HG03571 (cell line): ENCODE results near the gene COA8.
"Not testable (repeated sequence)": the region's sequence is repeated elsewhere in the genome, so short reads cannot be mapped to it uniquely, and the experiment has no call there.

Source experiments
- ATAC-seq: cut with Tn5 transposase; IDR thresholded peaks from one replicate; pipeline ENCODE4 v1.9.1; 2021; ENCODE audit not compliant: unreplicated experiment

COA8 gene

DNA sequence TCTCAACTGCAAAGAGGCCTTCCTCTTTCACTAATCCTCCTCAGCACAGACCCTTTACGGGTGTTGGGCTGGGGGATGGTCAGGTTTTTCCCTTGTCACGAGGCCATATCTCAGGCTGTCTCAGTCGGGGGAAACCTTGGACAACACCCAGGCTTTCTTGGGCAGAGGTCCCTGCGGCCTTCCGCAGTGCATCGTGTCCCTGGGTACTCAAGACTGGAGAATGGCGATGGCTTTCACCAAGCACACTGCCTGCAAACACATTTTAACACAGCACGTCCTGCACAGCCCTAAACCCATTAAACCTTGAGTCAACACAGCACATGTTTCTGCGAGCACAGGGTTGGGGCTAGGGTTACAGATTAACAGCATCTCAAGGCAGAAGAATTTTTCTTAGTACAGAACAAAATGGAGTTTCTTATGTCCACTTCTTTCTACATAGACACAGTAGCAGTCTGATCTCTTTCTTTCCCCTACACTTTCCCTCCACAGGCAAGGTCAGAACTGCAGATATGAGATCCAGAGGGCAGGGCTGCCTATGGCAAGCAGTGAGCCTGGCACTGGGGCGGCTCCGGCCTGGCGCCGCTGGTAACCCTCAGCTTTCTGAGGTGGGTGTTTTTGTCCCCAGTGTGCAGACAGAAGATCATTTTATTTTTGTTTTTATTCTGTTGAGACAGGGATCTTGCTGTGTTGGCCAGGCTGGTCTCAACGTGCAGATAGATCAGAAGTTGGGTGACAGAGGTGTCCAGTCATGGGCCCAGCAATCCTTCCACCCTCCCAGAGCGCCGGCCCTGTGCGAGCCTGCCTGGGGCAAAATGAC is 37.1 kb upstream of the COA8 start:
- not testable (repeated sequence) for ATAC-seq

DNA sequence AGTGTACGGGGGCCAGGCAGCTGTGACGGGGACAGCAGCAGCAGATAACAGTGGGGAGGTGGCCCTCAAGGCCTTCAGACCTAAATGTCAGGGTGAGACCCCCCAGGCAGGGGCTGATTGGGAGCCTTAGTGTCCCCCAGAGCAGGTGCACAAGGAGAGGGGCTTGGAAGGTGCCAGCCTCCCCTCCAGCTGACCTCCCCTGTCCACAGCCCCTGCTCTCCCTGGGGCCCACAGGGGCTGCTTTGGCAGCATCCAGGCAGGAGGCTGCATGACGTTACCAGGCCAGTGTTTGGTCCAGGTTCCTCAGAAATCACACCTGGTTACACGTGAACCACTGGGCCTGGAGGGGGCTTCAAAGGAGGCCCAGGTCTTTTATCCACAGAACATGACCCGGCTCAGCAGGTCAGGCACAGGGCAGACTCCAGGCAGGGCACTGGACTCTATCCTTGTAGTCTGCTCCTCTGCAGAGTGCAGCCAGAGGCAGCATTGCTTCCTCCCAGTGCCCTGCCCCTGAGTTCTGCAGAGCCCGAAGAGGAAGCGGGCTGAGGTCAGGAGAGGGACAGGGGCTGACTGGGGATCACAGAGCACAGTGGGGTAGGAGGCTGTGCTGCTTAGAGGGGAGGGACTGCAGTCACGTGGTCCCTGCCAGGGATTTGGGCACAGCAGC is 36.4 kb upstream of the COA8 start:
- no peak for ATAC-seq

DNA sequence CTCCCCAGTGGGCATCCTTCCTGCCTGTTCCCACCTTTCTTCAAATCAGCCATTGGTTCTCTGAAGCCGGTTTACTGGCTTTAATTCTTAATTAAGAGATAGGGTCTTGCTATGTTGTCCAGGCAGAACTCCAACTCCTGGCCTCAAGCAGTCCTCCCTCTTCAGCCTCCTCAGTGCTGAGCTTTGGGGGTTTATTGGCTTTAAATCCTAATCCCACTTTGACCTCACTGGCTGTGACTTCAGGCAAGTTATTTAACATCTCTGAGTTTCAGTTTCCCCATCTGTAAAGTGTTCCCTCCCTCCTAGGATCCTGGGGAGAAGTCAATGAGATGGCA is 35.9 kb upstream of the COA8 start:
- no peak for ATAC-seq

DNA sequence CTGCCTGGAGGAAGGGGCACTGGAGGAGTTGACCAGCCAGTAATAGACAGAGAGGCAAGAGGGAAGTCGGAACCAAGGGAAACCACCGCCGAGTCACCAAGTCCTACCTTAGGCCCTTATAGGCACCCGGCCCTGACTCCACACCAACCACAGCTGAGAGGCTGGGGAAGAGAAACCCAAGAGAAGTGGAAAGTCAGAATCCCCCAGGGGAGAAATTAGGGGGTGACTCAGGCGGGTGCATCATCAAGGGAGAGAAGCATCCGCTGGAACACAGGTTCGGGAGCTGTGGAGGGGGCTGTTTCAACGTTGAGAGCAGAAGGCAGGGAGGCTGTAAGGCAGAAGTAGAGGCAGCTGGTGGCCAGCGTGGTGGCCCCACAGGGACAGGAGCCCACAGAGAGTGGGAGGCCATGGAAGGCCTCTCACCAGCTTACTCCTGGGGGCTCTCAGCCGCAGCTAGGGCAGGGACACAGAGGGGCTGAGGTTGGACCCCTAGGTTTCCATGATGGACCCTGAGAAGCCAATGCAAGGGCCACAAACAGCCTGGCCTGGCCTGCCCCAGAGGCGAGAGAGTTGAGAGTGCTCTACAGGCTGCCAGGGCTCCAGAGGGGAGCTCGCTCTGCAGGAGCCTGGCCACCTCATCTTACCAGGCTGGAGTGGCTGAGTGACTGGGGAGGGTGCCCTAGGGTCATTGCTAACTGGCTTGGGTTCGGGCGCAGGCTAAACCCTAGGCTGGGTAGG is 35.2 kb upstream of the COA8 start:
- ATAC-seq: peak; percentile 64

DNA sequence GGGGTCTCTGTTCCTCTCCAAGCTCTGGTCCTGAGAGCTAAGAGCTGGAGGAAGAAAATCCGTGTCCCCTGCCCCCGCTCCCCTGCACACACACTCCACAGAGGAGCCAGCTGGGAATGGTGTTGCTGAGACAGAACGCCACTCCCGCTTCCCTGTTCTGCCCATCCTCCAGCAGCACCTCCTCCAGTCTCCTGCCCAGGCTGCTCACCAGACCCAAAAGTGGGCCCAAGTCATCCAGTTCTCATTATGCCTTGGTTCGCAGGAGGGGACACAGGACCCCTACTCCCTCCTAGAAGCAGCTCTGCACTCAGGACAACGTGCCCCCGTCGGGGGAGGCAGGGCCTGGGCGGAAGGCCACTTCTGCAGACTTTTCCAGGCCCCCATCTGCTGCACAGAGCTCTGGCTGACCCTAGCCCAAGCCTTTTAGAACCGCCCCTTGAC is 34.6 kb upstream of the COA8 start:
- ATAC-seq: no peak

DNA sequence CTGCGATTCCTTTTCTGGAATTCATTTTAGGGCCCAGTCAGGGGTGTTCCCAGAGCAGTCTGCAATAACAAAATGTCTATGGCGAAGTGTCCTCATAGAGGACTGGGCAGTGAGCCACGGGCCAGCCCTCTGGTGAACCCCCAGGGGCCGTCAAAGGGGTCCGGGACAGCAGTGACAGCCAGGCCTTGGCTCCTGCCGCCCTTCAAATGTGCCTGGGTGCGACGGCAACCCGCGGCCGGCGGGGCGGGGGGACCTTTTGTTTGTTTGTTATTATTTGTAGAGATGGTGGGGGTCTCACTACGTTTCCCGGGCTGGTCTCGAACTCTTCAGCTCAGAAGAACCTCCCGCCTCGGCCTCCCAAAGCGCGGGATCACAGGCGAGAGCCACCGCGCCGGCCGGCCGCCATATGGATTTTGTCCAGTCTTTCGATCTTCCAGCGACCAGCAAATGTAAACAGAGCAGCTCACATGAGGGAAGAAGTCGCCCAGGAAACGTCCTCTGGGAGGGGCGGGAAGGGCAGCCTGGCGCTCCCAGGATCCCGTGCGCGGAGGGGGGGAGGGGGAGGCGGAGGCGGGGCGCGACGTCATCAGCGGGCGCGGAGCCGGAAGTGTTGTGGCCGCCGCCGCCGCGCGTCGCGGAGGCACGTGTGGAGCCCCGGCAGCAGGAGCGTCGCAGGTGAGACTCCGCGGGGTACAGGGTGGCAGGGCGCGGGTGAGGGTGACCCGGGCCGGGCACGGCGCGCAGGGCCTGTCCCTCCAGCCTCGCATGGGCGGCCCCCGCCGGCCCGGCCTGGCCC is 34.0 kb upstream of the COA8 start, which contains the start of gene TRMT61A:
Gene TRMT61A (plus strand): TSS at position 610 of the 796 bp plus-strand sequence. CDS start 783 bp downstream, outside the sequence.
- peak; percentile 39 for ATAC-seq

DNA sequence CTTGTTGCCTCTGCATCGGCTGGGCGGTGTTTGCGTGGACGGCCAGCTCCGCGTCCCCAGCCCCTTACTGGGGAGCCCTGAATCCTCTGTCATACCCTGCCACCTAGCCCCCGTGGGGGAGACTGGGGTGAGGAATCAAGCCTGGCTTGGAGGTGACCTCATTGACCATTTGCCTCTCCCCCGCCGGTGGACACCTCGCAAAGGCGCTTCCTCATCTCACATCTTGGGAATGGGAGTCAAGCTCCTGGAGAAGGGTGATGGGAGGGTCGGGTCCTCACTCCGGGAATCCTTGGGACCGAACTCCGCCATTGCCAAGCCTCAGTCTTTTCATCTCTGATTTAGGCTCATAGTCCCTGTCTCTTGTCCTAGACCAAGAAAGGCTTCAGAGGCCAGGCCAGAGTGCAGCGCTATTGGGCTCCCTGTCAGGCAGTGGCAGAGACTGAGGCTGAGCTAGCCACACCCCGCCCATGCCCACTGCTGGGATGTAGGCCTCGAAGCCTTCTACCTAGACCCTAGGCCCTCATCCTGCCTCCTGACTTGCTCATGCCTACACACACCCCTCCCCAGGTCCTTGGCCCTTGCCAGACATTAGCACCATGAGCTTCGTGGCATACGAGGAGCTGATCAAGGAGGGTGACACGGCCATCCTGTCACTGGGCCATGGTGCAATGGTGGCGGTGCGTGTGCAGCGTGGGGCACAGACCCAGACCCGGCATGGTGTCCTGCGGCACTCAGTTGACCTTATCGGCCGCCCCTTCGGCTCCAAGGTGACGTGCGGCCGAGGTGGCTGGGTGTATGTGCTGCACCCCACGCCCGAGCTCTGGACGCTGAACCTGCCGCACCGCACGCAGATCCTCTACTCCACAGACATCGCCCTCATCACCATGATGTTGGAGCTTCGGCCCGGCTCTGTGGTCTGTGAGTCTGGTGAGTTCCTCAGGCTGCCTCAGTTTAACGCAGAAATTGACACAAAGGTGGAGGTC is 33.1 kb upstream of the COA8 start:
- ATAC-seq: no peak

DNA sequence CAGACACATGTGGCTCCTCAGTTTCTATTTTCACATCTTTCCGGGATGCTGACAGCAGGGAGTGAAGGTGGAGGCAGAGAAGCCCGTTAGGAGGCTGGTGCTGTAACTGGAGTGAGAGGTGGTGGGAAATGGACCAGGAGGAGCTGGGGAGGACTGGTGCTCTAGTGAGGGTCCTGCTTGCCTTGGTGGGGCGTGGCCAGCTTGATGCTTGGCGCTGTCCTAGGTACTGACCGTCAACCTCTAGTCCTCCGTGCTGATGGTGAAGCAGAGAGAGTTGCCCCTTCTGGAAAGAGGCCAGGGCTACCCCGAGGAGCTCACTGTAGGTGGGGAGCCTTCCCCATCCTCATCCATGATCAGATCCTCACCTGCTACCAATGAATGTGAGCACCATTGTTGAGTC is 32.4 kb upstream of the COA8 start:
- no peak for ATAC-seq

DNA sequence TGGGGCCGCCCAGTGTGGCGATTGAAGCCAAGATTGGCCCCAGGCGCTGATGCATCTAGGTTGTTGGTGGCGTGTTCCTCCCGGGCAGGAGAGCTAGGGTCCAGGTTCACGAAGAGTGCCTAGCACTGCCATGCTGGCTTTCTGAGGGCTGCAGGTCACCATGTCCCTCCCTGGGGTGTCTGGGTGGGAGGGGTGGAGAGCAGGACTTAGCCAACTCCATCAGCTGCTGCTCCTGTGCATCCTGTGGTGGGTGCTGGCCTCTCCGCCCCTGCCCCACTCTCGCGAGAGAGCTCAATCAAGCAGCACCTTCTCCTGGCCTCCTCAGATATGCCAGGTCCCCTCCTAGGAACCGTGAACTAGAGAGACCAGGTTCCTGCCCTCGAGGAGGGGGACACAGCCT is 31.9 kb upstream of the COA8 start:
- ATAC-seq: no peak

DNA sequence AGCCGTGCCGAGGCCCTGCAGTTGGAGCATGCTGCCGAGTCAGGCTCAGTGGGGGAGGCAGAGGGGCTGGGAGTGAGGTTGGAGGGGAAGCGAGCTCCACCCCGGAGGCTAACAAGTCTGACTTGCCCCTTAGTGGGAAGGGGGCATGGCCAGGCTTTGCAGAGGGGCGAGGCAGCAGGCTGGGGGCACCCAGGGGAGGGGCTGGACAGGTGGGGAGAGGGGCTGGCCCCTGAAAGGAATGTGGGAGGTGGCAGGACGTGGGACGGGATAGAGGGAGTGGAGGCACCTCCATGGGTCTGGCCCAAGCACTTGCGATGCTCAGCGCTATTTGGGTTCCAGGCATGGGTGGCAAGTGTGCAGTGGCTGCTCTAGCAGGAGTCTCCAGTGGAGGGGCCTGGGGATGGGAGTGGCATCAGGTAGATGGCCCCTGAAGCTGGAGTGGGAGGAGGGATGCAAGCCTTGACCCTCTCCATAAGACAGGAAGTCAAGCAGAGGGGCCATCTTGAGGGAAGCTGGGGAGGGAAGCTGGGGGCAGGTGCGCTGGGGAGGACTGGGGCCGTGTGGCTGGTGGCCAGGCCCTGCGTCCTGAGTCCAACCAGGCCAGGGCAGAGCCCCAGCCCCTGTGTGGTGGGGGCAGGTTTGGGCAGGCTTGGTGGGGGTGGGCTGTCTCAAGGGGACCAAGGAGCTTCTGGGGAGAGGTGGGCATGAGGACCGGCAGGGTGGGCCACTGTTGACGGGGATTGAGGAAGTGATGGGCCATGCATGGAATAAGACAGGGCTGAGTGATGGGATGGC is 31.1 kb upstream of the COA8 start:
- no peak for ATAC-seq

DNA sequence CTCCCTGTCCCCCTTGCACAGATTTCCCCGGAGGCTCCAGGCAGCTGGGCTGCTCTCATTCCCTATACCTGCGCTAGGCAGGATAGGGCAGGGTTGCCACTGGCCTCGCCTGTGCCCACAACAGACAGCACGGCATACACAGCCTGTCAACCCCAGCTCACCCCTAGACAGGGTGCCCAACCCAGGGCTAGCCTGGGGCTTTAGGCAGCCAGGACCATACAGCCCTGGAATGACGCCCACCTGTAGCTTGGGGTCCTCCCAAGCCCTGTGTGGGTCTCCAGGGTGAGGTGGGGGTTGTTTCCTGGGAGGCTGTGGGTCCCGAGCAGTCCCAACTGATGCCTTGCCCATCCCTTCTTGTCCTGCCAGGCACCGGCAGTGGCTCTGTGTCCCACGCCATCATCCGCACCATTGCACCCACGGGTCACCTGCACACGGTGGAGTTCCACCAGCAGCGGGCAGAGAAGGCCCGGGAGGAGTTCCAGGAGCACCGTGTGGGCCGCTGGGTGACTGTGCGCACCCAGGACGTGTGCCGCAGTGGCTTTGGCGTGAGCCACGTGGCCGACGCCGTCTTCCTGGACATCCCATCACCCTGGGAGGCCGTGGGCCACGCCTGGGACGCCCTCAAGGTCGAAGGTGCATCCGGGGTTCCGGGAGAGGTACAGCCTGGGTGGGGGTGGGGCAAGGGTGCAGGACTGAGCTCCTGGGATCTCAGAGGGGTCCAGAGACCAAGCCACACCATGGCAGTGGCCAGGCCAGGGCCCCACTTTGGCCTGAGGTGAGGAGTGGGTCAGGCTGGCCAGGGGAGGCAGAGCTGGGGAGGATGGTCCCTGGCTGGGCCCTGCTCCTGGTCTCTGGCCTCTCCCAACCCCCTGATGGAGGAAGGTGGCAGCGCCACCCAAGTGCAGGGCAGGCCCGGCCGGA is 30.3 kb upstream of the COA8 start:
- ATAC-seq: no peak

DNA sequence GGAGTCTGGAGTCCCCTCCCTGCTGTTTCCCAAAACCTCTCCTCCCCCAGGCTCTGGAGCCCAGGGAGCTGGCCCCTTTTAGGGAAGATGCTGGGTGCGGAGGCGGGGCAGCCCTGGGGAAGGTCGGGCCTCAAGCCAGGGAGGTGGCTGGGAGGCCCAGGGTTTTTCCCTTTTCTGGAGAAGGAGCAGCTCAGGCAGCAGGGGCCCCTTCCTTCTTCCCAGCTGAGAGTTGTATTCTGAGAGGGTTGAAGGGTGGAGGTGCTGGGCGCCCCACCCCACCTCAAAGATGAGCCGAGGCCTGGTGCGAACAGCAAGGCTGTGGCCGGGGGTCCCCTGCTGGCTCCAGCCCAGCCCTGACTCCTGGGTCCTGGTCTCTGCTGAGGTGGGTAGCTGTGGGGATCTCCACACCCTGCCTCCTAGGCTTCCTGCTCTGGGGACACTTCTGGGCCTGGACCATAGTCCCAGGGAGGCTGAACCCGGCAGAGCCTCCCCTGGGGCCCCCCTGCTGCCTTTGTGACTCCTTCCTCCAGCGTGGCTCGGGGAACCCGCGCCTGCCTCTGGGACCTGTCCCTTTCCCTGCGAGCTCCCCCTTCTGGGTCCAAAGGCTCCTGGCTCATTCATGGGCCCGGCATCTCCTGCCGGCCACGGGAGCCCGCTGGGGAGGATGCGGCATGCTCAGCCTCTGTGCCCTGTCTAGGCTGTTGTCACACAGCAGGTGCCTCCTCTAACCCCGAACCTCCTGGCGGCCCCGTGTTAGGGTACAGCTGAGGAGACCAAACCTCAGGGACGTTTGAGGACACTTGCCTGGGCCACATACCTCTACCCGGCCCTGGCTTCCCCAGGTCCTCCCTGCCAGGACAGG is 29.4 kb upstream of the COA8 start:
- no peak for ATAC-seq

DNA sequence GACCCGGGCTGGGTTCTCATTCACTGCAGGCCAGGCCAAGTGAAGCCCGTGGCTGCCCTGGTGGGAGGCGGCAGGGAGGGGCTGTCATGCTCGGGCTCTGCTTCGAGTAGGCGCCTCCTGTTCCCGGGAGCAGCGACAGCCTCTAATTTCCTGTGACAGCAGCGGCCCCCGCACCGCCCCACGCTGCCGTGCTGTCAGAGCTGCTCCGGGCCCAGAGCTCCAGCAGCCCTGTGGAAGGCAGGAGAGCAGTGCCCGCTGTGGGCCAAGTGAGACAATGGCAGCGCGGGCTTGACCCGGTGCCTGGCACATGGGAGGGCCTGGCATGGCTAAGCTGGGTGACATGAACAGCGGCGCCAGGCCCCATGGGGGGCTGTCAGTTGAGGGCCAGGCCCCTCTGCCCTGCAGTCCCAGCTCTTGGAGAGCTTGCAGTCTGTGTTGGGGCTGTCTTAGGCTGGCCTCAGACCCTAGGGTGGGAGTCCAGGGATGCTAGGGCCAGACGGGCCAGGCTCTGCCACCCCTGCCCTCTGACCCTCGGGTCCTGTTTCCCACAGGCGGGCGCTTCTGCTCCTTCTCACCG is 28.7 kb upstream of the COA8 start:
- ATAC-seq: no peak

DNA sequence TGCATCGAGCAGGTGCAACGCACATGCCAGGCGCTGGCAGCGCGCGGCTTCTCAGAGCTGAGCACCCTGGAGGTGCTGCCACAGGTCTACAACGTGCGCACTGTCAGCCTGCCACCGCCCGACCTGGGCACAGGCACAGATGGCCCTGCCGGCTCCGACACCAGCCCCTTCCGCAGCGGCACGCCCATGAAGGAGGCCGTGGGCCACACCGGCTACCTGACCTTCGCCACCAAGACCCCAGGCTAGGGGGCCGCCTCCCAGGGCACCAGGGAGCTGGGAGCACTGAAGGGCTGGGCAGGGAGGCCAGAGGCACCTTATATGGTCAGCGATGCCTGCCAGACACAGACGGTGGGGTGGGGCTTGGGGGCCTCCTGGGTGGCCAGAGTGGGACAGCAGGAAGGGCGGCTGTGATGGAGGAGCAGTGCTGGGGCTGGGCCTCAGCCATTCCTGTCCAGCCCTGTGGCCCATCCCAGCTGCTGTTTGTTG is 28.1 kb upstream of the COA8 start:
- ATAC-seq: no peak

DNA sequence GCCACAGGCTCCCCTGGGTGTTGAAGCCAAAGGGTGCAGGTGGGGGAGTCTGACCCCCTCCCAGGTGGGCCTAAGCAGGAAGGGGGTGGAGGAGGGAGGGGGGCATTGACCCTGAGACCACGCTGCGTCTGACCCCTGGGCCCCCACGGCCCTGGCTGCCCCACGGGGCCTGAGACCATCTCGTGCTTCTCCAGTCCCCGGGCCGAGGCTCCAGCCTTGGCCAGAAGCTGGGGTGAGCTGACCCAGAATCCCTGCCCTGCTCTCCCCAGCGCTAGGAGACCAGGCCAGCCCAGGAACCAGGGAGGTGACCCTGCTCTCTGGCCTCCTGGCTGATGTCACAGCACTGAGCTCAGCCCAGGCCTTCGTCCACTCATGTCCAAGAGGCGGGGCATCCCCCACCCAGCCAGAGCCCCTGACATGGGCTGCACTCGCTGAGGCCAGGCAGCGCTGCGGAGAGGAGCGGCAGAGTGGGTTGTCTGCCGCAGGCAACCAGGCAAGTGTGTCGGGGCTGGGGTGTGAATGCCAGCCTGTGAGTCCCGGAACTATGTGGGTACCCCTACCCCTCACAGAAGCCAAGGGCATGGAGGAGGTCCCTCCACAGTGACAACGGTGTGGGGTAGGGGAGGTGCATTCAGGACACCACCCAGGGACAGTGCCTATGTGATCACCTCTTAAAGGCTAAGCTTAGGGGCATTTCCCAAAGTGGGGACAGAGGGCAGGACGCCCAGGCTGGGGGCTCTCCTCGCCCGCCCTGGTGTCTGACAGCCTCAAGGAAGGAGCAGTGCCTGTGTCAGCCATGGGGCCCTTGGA is 27.5 kb upstream of the COA8 start:
- no peak for ATAC-seq
